GM19452 (cell line): Measurements from ENCODE around the gene ZNF613.
A peak's percentile ranks its signal among the peaks of the same experiment; 100 is the strongest.
"Not testable (repeated sequence)": the region's sequence is repeated elsewhere in the genome, so short reads cannot be mapped to it uniquely, and the experiment has no call there.

Experiments used
- ATAC-seq: cut with Tn5 transposase; IDR thresholded peaks from one replicate; pipeline ENCODE4 v1.9.1; 2021; ENCODE audit not compliant: unreplicated experiment

The ZNF613 gene

GRCh38 chr19:51926784-51927741 is at the start of gene ZNF613:
Gene ZNF613 (plus strand): TSS chr19:51927472. CDS start chr19:51936221, 8,749 bp downstream.
- peak; percentile 76 for ATAC-seq

GRCh38 chr19:51882518-51882917 is 44.8 kb upstream of the ZNF613 start:
- ATAC-seq, result no peak

GRCh38 chr19:51884713-51885112 is 42.6 kb upstream of the ZNF613 start:
- ATAC-seq, result no peak

GRCh38 chr19:51887522-51888498 is 39.5 kb upstream of the ZNF613 start, which contains the start of gene ZNF577:
Gene ZNF577 (minus strand): TSS chr19:51887951. CDS start chr19:51880382, 7,569 bp downstream.
- ATAC-seq, result no peak

- ATAC-seq, result no peak
These were observed 37.3 kb upstream of the ZNF613 start for GRCh38 chr19:51889934-51890333.

GRCh38 chr19:51891193-51891747 is 36.0 kb upstream of the ZNF613 start:
- no peak for ATAC-seq

GRCh38 chr19:51901860-51902259 is 25.4 kb upstream of the ZNF613 start:
- no peak for ATAC-seq

- ATAC-seq, result no peak
These were observed 24.1 kb upstream of the ZNF613 start for GRCh38 chr19:51903192-51903591.

- peak; percentile 78 for ATAC-seq
These were observed 22.7 kb upstream of the ZNF613 start, which contains the start of gene ZNF649 for GRCh38 chr19:51904331-51905165. Gene ZNF649 (minus strand): TSS chr19:51905017. CDS start chr19:51900107, 4,910 bp downstream.

GRCh38 chr19:51905206-51905605 is 22.1 kb upstream of the ZNF613 start:
- peak; percentile 16 for ATAC-seq

- not testable (repeated sequence) for ATAC-seq
These were observed 21.6 kb upstream of the ZNF613 start for GRCh38 chr19:51905639-51906038.

- ATAC-seq, result not testable (repeated sequence)
These were observed 21.2 kb upstream of the ZNF613 start for GRCh38 chr19:51906108-51906507.

- not testable (repeated sequence) for ATAC-seq
These were observed 19.3 kb upstream of the ZNF613 start for GRCh38 chr19:51907981-51908380.

- ATAC-seq, result no peak
These were observed 11.9 kb upstream of the ZNF613 start for GRCh38 chr19:51915324-51915867.

GRCh38 chr19:51916167-51916566 is 11.1 kb upstream of the ZNF613 start:
- no peak for ATAC-seq

- ATAC-seq, result no peak
These were observed 7.7 kb upstream of the ZNF613 start for GRCh38 chr19:51919606-51920005.

- no peak for ATAC-seq
These were observed 5.3 kb upstream of the ZNF613 start for GRCh38 chr19:51921949-51922348.

- ATAC-seq, result peak; percentile 5
These were observed 867 bp upstream of the ZNF613 start for GRCh38 chr19:51926426-51926783.

GRCh38 chr19:51927859-51928258 is 587 bp downstream of the ZNF613 start:
- ATAC-seq, result no peak

GRCh38 chr19:51931921-51932320 is 4.6 kb downstream of the ZNF613 start:
- no peak for ATAC-seq
